DND-41 (cell line): ENCODE results near the gene PAPOLA.

ENCODE experiments used
- EZH2 ChIP-seq: IDR thresholded peaks from 3 replicates; pipeline ENCODE4 v1.6.1; 2012; ENCODE audit warnings: borderline replicate concordance, low read depth, mild to moderate bottlenecking, moderate library complexity, low read length, inconsistent platforms; ENCODE audit not compliant: severe bottlenecking
- TF ChIP-seq, protein P1 (sequence below): IDR thresholded peaks from 2 replicates; pipeline ENCODE4 v1.5.1; 2012; ENCODE audit warnings: borderline replicate concordance, low read length, moderate library complexity, mild to moderate bottlenecking; ENCODE audit not compliant: poor library complexity, severe bottlenecking; ENCODE audit errors: extremely low read depth

DNA sequence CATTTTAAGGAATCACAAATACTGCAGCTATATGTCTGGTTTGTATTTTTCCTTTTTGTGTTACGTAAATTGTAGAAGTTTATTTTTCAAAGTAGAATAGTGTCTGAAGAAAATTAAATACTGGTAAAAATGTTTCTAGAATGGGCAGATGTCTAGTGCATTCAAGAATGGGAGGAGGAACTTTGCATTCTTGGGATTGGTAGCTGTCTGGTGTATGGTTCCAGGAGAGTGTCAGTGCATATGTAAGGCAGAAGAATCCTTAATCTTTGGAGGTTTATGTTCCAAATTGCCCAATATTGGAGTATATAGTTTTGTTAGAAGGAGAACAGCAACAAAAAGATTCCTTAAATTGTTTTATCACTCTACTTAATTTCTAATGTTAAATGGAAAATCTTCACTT is 13.5 kb downstream of the PAPOLA start:
- TF ChIP-seq, protein P1, sequence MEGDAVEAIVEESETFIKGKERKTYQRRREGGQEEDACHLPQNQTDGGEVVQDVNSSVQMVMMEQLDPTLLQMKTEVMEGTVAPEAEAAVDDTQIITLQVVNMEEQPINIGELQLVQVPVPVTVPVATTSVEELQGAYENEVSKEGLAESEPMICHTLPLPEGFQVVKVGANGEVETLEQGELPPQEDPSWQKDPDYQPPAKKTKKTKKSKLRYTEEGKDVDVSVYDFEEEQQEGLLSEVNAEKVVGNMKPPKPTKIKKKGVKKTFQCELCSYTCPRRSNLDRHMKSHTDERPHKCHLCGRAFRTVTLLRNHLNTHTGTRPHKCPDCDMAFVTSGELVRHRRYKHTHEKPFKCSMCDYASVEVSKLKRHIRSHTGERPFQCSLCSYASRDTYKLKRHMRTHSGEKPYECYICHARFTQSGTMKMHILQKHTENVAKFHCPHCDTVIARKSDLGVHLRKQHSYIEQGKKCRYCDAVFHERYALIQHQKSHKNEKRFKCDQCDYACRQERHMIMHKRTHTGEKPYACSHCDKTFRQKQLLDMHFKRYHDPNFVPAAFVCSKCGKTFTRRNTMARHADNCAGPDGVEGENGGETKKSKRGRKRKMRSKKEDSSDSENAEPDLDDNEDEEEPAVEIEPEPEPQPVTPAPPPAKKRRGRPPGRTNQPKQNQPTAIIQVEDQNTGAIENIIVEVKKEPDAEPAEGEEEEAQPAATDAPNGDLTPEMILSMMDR = no peak
- TF ChIP-seq EZH2 = no peak
